ENCODE results near the gene TTC32.

Gene TTC32

GRCh38 chr2:19901442-19902215 is at the start of gene TTC32:
TTC32 (minus strand) TSS chr2:19901983; CDS start chr2:19901854, 129 bp downstream.
- H3K4me3 ChIP-seq (ENCODE audit: low read depth, low read length) = peak within 1 kb of the TSS; percentile 82
- TF ChIP-seq, protein P1, sequence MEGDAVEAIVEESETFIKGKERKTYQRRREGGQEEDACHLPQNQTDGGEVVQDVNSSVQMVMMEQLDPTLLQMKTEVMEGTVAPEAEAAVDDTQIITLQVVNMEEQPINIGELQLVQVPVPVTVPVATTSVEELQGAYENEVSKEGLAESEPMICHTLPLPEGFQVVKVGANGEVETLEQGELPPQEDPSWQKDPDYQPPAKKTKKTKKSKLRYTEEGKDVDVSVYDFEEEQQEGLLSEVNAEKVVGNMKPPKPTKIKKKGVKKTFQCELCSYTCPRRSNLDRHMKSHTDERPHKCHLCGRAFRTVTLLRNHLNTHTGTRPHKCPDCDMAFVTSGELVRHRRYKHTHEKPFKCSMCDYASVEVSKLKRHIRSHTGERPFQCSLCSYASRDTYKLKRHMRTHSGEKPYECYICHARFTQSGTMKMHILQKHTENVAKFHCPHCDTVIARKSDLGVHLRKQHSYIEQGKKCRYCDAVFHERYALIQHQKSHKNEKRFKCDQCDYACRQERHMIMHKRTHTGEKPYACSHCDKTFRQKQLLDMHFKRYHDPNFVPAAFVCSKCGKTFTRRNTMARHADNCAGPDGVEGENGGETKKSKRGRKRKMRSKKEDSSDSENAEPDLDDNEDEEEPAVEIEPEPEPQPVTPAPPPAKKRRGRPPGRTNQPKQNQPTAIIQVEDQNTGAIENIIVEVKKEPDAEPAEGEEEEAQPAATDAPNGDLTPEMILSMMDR (conservative IDR thresholded peaks at IDR 0.05; ENCODE audit: low read depth, low read length) = peak; percentile 30
- DNase-seq (ENCODE audit: low read depth) = peak; percentile 97

- DNase-seq (ENCODE audit: low read depth) = peak; percentile 70
- no peak overlapping the region for H3K4me3 ChIP-seq (ENCODE audit: low read depth, low read length)
- TF ChIP-seq, protein P1 (conservative IDR thresholded peaks at IDR 0.05; ENCODE audit: low read depth, low read length) = no peak
Observed at GRCh38 chr2:19949071-19949470, 47.3 kb upstream of the TTC32 start.

- DNase-seq (ENCODE audit: low read depth) = peak; percentile 7
Observed at GRCh38 chr2:19947184-19947940, 45.6 kb upstream of the TTC32 start.

DNA sequence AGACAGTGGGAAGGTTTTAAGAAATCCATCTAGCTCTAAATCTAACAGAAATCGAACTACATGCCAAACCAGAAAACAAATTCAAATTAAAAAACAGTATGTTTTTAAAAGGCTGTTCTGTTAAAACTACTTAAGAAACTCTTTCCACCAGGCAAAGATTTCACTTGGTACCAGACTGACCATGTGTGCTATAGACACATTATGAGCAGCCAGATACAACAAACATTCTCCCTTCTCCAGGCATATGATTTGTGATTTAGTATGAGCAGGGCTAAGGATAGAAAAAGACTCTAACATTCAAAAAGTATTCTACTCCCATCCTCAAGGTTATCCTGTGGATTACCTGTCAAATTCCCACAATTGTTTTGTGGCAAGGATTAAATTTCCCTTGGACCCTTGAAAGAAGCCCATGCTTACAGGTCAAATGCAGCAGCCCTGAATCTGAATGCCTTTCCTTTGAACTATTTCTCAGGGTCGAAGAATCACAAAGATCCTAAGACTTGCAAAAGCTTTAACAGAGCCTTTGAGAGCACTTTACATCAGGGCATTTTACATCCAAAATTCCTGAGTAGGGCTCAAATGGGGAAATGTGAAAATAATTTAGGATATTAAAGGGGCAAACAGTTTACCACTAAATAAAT is 42.5 kb upstream of the TTC32 start:
- TF ChIP-seq, protein P1 (conservative IDR thresholded peaks at IDR 0.05; ENCODE audit: low read depth, low read length) = no peak
- no peak for DNase-seq (ENCODE audit: low read depth)
- no peak overlapping the region for H3K4me3 ChIP-seq (ENCODE audit: low read depth, low read length)

More at GRCh38 chr2:19947184-19947940, 45.6 kb upstream of the TTC32 start:
- H3K4me3 ChIP-seq (ENCODE audit: low read depth, low read length) = no peak overlapping the region
- TF ChIP-seq, protein P1 (conservative IDR thresholded peaks at IDR 0.05; ENCODE audit: low read depth, low read length) = no peak

DNA sequence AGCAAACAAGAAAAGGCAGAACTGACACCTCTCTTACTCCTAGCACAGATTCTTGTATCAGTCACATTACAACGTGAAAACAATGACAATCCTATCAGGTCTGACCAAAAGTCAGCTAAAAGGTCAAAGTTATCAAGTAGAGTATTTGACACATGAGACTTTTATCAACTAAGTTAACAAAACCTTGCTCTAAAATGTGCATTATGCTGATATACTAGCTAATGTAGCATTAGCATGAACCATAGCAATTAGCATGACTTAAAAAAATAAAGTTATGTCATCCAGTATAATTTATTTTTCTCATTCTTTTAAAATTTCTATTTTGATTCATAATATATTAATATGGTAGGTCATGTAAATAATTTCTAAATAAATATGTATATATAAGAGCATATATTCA is 41.4 kb upstream of the TTC32 start:
- TF ChIP-seq, protein P1 (conservative IDR thresholded peaks at IDR 0.05; ENCODE audit: low read depth, low read length) = no peak
- no peak overlapping the region for H3K4me3 ChIP-seq (ENCODE audit: low read depth, low read length)
- no peak for DNase-seq (ENCODE audit: low read depth)

GRCh38 chr2:19942199-19942598 is 40.4 kb upstream of the TTC32 start:
- TF ChIP-seq, protein P1 (conservative IDR thresholded peaks at IDR 0.05; ENCODE audit: low read depth, low read length) = no peak

More at GRCh38 chr2:19942199-19942598, 40.4 kb upstream of the TTC32 start:
- DNase-seq (ENCODE audit: low read depth) = peak; percentile 38
- no peak overlapping the region for H3K4me3 ChIP-seq (ENCODE audit: low read depth, low read length)
